ENCODE data around the gene NFKB1.
"Not testable (repeated sequence)": the region's sequence is repeated elsewhere in the genome, so short reads cannot be mapped to it uniquely, and the experiment has no call there.

The NFKB1 gene, protein sequence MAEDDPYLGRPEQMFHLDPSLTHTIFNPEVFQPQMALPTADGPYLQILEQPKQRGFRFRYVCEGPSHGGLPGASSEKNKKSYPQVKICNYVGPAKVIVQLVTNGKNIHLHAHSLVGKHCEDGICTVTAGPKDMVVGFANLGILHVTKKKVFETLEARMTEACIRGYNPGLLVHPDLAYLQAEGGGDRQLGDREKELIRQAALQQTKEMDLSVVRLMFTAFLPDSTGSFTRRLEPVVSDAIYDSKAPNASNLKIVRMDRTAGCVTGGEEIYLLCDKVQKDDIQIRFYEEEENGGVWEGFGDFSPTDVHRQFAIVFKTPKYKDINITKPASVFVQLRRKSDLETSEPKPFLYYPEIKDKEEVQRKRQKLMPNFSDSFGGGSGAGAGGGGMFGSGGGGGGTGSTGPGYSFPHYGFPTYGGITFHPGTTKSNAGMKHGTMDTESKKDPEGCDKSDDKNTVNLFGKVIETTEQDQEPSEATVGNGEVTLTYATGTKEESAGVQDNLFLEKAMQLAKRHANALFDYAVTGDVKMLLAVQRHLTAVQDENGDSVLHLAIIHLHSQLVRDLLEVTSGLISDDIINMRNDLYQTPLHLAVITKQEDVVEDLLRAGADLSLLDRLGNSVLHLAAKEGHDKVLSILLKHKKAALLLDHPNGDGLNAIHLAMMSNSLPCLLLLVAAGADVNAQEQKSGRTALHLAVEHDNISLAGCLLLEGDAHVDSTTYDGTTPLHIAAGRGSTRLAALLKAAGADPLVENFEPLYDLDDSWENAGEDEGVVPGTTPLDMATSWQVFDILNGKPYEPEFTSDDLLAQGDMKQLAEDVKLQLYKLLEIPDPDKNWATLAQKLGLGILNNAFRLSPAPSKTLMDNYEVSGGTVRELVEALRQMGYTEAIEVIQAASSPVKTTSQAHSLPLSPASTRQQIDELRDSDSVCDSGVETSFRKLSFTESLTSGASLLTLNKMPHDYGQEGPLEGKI

DNA sequence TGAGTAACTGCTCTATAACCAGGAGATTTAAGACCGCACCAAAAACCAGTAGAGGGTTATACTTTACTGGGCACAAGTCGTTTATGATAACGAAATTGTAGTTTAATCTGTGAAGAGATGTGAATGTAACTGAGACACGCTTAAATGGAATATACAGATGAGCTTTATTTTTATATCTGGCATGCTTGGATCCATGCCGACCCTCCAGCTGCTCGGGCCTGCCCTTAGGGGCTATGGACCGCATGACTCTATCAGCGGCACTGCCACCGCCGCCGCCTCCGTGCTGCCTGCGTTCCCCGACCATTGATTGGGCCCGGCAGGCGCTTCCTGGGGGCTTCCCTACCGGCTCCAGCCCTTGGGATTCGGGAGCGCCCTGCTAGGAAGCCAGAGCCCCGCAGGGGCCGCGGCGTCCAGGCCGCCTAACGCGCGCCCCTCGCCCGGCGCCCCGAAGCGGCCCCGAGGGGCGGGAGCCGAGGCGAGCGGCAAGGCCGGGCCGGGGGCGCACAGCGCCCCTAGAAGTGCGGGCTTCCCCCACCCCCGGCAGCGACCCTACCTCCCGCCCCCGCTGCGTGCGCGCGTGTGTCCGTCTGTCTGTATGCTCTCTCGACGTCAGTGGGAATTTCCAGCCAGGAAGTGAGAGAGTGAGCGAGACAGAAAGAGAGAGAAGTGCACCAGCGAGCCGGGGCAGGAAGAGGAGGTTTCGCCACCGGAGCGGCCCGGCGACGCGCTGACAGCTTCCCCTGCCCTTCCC is at the start of gene NFKB1:
TSS of gene NFKB1 (plus strand) at position 664 of the 751 bp plus-strand sequence. CDS start 24,160 bp downstream, outside the sequence.
- DNase-seq (ENCODE audit: low read depth, low spot score): peak; percentile 75

DNA sequence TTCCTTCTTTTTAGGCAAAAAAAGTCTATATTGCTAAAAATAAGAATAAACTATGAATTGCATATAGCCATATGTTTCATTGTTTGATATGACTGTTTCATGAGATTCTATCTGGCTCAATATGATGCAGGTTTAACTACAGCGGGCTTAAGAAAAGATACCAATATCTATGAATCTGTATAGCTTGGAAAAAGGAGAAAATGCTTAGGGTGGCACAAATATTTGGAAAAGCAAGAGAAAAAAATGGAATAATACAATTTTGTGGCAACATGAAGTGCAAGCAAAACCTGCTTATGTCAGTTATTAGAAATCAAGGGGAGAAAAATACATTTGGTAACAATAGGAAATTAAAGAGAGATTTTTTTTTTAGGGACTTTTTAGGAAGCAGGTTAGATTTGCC is 48.3 kb upstream of the NFKB1 start:
- DNase-seq (ENCODE audit: low read depth, low spot score): no peak

DNA sequence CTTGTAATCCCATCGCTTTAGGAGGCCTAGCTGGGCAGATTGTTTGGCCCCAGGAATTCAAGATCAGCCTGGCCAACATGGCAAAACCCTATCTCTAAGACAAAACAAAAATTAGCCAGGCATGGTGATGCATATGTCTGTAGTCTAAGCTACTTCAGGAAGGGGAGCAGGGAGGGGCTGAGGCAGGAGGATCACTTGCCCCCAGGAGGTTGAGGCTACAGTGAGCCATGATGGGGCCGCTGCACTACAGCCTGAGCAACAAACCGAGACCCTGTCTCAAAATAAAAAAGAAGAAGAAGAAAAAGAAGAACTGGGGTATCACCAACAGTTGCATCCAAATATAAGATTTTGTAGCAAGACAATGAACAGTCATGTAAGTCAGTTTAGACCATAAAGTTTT is 47.3 kb upstream of the NFKB1 start:
- no peak for DNase-seq (ENCODE audit: low read depth, low spot score)

DNA sequence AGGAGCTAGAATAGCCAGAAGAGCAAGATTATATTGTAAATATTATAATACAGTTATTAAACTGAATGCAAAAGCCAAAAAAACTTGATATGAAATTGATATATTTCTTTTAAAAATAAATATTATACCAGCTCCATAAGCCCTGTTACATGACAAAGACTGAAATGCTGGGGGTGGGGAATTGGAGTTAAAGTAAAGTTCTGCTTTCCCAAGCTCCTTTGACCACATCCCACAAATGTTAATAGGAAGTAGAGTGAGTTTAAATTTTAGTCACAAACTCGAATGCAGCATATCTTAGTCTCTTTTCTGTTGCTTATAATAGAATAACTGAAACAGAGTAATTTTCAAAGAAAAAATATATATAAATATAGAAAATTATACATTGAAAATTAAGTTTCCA is 46.9 kb upstream of the NFKB1 start:
- DNase-seq (ENCODE audit: low read depth, low spot score): no peak

DNA sequence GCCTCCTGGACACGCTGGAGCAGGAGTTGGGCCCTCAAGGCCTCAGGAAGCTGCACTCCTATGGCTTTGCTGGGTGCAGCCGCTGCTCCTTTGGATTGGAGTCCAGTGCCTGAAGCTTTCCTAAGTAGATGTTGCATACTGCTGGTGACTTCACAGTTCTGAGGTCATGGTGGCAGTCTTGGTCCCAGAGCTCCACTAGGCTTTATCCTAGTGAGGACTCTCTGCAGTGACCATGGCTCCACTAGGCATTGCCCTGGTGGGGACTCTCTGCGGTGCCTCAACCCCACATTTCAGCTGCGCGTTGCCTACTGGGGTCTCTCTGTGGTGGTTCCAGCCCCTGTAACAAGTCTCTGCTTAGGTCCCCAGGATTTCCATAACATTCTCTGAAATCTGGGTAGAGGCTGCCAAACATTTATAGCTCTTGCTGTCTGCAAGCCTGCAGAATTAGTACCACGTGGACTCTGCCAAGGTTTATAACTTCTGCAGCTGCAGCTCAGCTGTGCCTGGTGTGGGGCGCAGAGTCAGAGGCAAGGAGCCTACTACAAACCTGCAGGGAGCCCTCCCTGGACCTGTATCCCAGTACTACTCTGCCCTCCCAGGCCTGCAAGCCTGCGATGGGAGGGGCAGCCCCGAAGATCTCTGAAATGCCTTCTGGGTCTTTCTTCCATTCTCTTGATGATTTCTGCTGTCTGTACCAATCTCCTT is 46.0 kb upstream of the NFKB1 start:
- DNase-seq (ENCODE audit: low read depth, low spot score): no peak

DNA sequence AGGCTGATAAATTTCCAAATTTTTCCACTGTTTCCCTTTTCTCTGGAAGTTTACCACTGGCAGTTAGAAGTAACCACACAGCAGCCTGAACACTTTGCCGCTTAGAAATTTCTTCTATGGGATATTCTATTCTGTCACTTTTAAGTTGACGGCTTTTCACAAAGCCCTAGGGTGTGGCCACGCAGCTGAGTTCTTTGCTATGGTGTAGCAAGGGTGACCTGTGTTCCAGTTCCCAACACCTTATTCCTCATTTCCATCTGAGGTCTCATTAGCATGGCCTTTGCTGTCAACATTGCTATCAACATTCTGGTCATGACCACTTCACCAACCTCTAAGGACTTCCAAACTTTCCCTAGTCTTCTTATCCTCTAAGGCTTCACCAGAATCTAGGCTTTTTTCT is 45.4 kb upstream of the NFKB1 start:
- DNase-seq (ENCODE audit: low read depth, low spot score): no peak

DNA sequence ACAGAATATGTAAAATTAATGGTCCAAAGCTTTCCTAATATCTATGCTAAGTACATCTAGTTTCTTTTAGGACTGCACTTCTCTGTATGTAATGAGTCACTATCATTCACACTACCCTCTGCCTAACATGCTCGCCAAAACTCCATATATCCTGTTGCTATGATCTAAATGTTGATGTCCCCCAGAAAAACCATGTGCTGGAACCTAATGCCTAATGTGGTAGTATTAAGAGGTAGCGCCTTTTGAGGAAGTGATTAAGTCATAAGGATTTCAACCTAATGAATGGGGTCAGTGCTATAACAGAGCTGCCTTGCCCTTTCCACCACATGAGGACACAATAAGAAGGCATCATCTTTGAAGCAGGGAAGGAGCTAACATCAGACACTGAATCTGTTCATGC is 34.9 kb upstream of the NFKB1 start:
- no peak for DNase-seq (ENCODE audit: low read depth, low spot score)

DNA sequence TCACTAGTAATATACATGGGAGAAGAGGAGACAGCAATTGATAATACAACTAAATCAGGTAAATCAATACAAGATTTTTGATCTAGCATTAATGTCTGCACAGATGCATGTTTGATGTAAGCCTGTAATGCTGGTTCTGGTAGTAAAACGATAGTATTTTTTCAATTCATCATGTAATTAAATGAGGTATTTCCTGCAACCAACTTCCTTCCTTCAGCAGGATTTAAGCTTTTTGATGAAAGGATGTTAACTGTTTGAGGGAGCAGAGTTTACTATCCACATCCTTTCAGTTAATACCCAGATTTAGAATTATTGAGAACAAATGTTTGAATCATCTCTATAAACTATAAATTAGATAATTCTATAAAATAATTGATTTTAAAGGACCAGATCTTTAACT is 31.4 kb upstream of the NFKB1 start:
- no peak for DNase-seq (ENCODE audit: low read depth, low spot score)

DNA sequence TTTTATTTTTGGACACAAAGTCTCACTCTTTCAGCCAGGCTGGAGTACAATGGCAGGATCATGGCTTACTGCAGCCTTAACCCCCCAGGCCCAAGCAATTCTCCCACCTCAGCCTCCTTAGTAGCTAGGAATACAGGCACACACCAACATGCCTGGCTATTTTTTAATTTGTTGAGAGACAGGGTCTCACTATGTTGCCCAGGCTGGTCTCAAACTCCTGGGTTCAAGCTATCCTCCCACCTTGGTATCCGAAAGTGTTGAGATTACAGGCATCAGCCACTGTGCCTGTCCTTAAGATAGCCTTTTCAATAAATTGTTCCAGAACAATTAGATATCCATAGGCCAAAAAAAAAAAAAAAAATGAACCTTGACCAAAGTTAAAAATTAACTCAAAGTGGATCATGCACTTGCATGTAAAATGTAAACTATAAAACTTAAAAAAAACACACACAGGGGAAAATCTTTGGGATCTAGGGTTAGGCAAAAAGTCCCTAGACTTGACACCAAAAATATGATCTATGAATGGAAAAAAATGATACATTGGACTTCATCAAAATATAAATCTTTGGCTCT is 28.6 kb upstream of the NFKB1 start:
- DNase-seq (ENCODE audit: low read depth, low spot score): no peak

DNA sequence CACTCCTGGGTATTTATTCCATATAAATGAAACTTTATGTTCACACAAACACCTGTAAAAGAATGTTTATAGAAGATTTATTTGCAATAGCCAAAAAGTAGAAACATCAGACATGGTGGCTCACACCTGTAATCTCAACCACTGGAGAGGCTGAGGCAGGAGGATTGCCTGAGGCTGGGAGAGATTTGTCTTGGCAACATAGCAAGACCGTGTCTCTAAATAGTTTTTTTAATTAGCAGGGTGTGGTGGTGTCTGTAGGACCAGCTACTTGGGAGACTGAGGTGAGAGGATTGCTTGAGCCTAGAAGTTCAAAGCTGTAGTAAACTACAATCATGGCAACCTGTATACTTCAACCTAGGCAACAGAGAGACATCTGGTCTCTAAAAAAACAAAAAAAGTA is 27.7 kb upstream of the NFKB1 start:
- DNase-seq (ENCODE audit: low read depth, low spot score): no peak

DNA sequence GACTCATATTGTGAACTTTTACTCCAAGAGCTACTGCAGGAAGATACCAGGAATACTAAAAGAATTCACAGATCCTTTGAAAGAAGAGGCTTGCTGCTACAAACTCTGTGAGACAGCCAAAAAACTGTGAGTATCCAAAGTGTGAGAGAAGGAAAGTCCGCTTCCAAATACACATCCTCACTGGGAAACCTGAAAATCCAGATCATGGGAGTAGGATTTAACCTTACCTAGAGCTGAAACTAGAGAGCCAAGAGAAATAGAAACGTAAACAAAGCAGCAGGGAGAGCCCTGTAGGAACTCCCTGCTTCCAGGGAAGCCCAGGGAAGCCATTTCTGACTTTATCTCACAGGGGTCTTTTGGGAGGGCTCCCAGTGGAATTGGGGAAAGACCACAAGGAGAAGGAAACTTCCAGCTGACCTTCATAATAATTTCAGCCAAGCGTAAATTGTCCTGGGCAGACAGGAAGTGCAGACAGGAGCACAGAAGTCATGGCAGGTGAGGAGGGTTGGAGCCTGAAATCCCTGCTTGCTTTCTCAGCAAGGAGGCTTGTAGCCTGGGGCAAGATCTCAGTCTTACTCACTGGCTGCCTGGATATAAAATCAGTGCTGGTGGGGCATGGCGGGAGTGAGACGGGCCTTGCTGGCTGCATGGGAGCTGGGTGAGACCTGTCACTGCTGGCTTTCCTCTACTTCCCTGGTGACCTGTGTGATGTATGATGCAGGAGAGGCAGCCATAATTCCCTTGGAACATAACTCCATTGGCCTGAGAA is 26.2 kb upstream of the NFKB1 start:
- no peak for DNase-seq (ENCODE audit: low read depth, low spot score)

DNA sequence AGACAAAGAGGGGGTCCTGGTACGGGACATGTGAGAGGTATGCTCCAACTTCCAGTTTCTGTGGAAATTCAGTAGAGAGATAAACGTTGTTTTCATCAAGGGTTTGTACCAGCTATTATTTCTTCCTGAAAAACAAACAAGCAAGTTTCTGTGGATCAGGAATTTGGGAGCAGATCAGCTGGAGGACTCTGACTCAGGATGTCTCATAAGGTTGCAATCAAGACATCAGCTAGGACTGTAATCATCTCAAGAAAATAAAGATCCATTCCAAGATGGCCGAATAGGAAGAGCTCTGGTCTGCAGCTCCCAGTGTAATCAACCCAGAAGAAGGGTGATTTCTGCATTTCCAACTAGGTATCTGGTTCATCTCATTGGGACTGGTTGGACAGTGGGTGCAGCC is 23.5 kb upstream of the NFKB1 start:
- no peak for DNase-seq (ENCODE audit: low read depth, low spot score)

DNA sequence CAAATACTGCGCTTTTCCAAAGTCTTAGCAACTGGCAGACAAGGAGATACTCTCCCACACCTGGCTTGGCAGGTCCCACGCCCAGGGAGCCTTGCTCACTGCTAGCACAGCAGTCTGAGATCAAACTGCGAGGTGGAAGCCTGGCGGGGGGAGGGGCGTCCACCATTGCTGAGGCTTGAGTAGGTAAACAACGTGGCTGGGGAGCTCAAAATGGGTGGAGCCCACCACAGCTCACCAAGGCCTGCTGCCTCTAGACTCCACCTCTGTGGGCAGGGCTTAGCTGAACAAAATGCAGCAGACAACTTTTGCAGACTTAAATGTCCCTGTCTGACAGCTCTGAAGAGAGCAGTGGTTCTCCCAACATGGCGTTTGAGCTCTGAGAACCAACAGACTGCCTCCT is 23.0 kb upstream of the NFKB1 start:
- no peak for DNase-seq (ENCODE audit: low read depth, low spot score)

DNA sequence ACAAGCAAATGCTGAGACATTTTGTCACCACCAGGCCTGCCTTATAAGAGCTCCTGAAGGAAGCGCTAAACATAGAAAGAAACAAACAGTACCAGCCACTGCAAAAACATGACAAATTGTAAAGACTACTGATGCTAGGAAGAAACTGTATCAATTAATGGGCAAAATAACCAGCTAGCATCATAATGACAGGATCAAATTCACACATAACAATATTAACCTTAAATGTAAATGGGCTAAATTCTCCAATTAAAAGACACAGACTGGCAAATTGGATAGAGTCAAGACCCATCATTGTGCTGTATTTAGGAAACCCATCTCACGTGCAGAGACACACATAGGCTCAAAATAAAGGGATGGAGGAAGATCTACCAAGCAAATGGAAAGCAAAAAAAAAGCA is 21.3 kb upstream of the NFKB1 start:
- not testable (repeated sequence) for DNase-seq (ENCODE audit: low read depth, low spot score)

DNA sequence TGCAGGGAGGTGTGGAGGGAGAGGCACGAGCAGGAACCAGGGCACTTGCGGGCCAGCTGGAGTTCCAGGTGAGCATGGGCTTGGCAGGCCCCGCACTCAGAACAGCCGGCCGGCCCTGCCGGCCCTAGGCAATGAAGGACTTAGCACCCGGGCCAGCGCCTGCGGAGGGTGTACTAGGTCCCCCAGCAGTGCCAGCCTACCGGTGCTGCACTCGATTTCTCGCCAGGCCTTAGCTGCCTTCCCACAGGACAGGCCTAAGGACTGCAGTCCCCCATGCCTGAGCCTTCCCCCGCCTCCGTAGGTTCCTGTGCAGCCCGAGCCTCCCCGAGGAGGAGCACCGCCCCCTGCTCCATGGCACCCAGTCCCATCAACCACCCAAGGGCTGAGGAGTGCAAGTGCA is 18.0 kb upstream of the NFKB1 start:
- DNase-seq (ENCODE audit: low read depth, low spot score): no peak

DNA sequence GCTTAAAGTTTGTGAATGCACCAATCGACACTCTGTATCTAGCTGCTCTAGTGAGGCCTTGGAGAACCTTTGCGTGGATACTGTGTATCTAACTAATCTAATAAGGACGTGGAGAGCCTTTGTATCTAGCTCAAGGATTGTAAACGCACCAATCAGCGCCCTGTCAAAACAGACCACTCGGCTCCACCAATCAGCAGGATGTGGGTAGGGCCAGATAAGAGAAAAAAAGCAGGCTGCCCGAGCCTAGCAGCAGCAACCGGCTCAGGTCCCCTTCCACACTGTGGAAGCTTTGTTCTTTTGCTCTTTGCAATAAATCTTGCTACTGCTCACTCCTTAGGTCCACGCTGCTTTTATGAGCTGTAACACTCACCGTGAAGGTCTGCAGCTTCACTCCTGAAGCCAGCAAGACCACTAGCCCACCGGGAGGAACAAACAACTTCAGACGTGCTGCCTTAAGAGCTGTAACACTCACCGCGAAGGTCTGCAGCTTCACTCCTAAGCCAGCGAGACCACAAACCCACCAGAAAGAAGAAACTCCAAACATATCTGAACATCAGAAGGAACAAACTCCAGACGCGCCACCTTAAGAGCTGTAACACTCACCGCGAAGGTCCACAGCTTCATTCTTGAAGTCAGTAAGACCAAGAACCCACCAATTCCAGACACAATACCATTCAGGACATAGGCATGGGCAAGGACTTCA is 17.0 kb upstream of the NFKB1 start:
- not testable (repeated sequence) for DNase-seq (ENCODE audit: low read depth, low spot score)

DNA sequence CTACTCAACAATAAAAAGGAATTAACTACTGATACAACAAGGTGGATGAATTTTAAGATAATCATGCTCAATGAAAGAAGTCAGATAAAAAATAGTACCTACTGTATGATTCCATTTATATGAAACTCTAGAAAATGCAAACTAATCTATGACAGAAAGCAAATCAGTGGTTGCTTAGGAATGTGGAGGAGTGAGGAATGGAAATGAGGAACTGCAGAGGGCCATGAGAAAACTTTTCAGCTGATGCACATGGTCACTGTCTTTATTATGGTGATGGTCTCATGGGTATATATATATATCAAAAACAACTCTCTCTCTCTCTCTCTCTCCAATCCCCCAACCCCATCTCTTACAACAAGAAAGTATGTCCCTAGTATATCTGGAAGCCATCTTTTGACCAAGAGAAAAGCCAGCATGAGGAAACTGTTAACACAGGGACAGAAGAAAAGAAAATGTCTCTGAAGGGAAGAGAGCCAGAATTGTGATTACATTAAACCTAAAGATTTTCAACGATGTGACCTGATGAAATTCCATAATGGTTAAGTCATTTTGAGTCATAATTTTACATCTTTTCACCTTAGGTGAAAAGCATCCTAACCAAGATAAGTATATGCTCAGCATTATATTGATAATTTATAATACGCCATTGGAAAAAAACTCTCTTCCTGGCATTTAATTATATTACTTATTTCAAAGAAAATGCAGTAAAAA is 8.5 kb upstream of the NFKB1 start:
- DNase-seq (ENCODE audit: low read depth, low spot score): no peak

DNA sequence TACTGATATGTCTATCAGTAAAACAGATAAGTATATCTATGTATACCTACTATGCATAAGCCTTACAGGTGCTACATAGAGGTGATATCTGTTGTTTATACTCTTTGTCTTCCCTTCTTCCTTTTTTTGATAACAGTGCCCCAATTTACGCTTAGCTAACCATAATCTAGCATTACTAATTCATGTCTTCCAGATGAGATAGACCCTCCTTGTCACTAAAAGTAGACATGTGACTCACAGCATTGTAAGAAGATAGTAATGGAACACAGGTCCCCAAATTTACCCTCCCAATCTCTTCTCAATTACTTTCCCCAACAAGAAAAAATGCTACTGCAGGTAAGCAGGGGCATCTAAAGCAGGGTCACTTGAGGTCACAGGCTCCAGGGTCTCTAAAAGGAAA is 7.9 kb upstream of the NFKB1 start:
- no peak for DNase-seq (ENCODE audit: low read depth, low spot score)

DNA sequence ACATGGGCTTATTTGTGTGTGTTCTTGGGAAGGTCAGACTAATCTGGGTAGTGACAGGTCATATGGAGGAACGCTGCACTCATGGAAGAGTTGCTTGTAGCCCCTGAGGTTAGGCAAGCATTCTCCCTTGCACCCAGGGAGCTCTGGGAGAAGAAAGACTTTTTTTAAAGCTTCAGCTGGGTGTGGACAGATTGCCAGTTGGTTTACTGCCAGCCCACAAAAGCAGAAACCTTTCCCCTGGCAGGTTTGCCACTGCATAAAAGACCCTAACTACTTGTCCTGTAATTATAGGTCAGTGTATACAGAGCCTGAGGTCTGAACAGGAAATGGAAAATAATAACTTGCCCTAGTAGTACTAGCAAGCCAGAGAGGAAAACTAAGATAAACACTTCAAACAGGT is 7.4 kb upstream of the NFKB1 start:
- peak; percentile 29 for DNase-seq (ENCODE audit: low read depth, low spot score)
